Natural killer cell (primary cell): ENCODE results near the gene PTN. TPM values are rescaled to one million over a fixed set of nuclear protein-coding genes. Genes with fewer than 3 reads are reported as not detected.

Experiments used
- ATAC-seq, 3 donors: fragments of 150-1000 bp in 2 of 3; fragments of 200-7000 bp in 1 of 3; cut with Tn5 transposase; 1 replicate in 1 of 3; 2 replicates in 2 of 3; pipeline ENCODE4 v1.10.0; 2021; ENCODE audit warnings: mild to moderate bottlenecking in 2 of 3, moderate library complexity in 2 of 3
- DNase-seq, 2 donors: peaks; one replicate each; pipeline versions ENCODE4 v3.0.0 to v3.0.0-alpha.2; 2013 to 2021; ENCODE audit warnings: mixed read lengths in 1 of 2
- H3K27ac ChIP-seq: one replicate; pipeline ENCODE4 v1.5.1; 2013; ENCODE audit warnings: mild to moderate bottlenecking, low read length
- H3K27me3 ChIP-seq: one replicate; pipeline ENCODE4 v1.6.1; 2013; ENCODE audit warnings: low read length; ENCODE audit not compliant: control insufficient read depth, insufficient read depth
- H3K36me3 ChIP-seq: one replicate; pipeline ENCODE4 v1.6.1; 2013; ENCODE audit warnings: low read length; ENCODE audit not compliant: control insufficient read depth, insufficient read depth
- H3K4me1 ChIP-seq: one replicate; pipeline ENCODE4 v1.6.1; 2013; ENCODE audit warnings: low read length; ENCODE audit not compliant: control insufficient read depth, insufficient read depth
- H3K4me3 ChIP-seq: one replicate; pipeline ENCODE4 v1.5.1; 2013; ENCODE audit warnings: low read length
- H3K9me3 ChIP-seq: one replicate; pipeline ENCODE4 v1.6.1; 2013; ENCODE audit warnings: low read length; ENCODE audit not compliant: control insufficient read depth, insufficient read depth
- H3K27ac Mint-ChIP-seq, 2 donors: one replicate each; pipeline ENCODE4 v1.8.0; 2022; ENCODE audit warnings: mild to moderate bottlenecking in 2 of 2, mixed read lengths in 2 of 2, moderate library complexity in 1 of 2
- H3K27me3 Mint-ChIP-seq, 2 donors: one replicate each; pipeline ENCODE4 v1.8.0; 2022; ENCODE audit warnings: low read depth in 2 of 2, mixed read lengths in 2 of 2
- H3K36me3 Mint-ChIP-seq: one replicate; pipeline ENCODE4 v1.8.0; 2022; ENCODE audit warnings: mixed read lengths
- H3K4me1 Mint-ChIP-seq, 2 donors: one replicate each; pipeline ENCODE4 v1.8.0; 2022; ENCODE audit warnings: mixed read lengths in 2 of 2
- H3K4me3 Mint-ChIP-seq: one replicate; pipeline ENCODE4 v1.8.0; 2022; ENCODE audit warnings: mild to moderate bottlenecking, moderate library complexity, mixed read lengths
- H3K9me3 Mint-ChIP-seq, 2 donors: one replicate each; pipeline ENCODE4 v1.8.0; 2022; ENCODE audit warnings: mixed read lengths in 2 of 2
- WGBS: methylation state at CpG from one replicate; pipeline ENCODE4 v1.1.7; 2013; ENCODE audit warnings: missing lambda C conversion rate; ENCODE audit not compliant: insufficient coverage; 5-methylcytosine and 5-hydroxymethylcytosine counted together
- intact Hi-C: fragments of 100-400 bp; cut with micrococcal nuclease; formaldehyde crosslinking; loops from one replicate; pipeline ENCODE4 v1.14.2; 2022
- total RNA-seq, 4 donors: library from RNA; stranded (reverse); fragments of 120-200 nt in 1 of 4; gene quantifications; one replicate each; pipeline versions ENCODE4 v1.2.3 to v1.2.4, GENCODE V29; 2013 to 2022
- TF ChIP-seq, protein P1 (sequence below): fragments of 200-600 bp; IDR thresholded peaks from one replicate; pipeline ENCODE4 v1.8.0; 2022; ENCODE audit warnings: antibody characterized with exemption

Gene PTN
- total RNA-seq, 3 donors from 2014 or later (not counting 1 experiment from before 2014, with no cell fraction given): not detected

DNA sequence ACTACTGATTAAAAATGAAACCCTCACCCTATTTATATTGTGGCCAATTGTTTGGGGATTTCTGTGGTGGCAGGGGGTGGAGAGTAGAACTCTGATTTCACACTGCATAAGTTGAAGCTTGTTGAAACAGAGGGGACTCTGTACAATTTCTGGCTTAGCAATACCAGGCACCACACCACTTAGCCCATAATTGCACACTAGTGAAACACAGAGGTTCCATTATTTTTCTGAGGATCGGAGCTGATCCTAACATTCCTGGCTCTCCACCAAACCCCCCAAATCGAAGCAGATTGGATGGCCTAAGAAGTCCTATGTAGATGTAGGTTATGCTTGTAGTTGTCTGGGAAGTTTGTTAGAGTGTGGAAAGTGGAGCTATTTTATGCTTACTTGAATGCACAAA lies 47.0 kb downstream of the PTN start:
- DNase-seq (no peak), ATAC-seq (no peak)
- Mint-ChIP-seq H3K27ac (no peak overlapping the region), H3K27me3 (no peaks in the 10 kb centered on the region), H3K36me3 (no peaks in the 10 kb centered on the region), H3K9me3 (peaks cover 14% of the 10 kb centered on the region in 2 donors), H3K4me3 (no peak overlapping the region), H3K4me1 (no peaks in the 10 kb centered on the region)
- intact Hi-C loops: no loop called here
- no peaks in the 10 kb centered on the region for H3K36me3 ChIP-seq
- H3K27me3 ChIP-seq: no peaks in the 10 kb centered on the region
- TF ChIP-seq, protein P1, sequence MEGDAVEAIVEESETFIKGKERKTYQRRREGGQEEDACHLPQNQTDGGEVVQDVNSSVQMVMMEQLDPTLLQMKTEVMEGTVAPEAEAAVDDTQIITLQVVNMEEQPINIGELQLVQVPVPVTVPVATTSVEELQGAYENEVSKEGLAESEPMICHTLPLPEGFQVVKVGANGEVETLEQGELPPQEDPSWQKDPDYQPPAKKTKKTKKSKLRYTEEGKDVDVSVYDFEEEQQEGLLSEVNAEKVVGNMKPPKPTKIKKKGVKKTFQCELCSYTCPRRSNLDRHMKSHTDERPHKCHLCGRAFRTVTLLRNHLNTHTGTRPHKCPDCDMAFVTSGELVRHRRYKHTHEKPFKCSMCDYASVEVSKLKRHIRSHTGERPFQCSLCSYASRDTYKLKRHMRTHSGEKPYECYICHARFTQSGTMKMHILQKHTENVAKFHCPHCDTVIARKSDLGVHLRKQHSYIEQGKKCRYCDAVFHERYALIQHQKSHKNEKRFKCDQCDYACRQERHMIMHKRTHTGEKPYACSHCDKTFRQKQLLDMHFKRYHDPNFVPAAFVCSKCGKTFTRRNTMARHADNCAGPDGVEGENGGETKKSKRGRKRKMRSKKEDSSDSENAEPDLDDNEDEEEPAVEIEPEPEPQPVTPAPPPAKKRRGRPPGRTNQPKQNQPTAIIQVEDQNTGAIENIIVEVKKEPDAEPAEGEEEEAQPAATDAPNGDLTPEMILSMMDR: no peak
- no peaks in the 10 kb centered on the region for H3K9me3 ChIP-seq
- H3K4me3 ChIP-seq: no peak overlapping the region
- 60% methylated on average over 1 of the region's 2 CpGs for WGBS
- no peak overlapping the region for H3K27ac ChIP-seq
- H3K4me1 ChIP-seq: no peaks in the 10 kb centered on the region

DNA sequence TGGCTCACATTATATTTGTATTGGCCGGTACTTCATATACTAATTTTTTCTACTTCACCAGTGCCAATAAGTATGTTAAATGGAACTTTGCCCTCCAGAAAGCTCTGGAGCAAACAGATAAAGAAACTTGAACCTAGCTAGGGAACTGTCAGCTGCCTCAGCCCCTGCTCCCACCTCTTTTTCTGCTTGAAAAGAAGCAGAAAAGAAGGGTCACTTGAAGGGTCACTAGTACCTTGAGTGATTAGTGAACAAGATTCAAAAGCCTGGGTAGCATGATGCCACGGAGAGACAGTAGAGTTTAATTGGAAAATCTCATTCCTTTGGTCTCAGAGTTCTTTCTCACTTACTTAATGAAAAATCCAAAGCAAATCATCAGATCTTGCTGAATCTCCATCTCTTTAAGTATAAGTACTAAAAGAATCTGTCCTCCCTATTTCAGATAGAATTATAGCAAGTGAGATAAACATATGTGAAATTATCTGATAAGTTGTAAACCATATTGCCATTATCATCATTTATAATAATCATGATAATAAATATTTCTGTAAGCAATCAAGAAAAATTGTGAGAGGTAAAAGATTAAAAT lies 47.7 kb downstream of the PTN start:
- Histone ChIP-seq H3K9me3 (no peaks in the 10 kb centered on the region), H3K36me3 (no peaks in the 10 kb centered on the region), H3K4me1 (no peaks in the 10 kb centered on the region), H3K4me3 (no peak overlapping the region), H3K27me3 (no peaks in the 10 kb centered on the region), H3K27ac (no peak overlapping the region)
- no peak overlapping the region for H3K27ac Mint-ChIP-seq
- intact Hi-C loops: no loop called here
- ATAC-seq (no peak), DNase-seq (no peak)
- H3K36me3 Mint-ChIP-seq: no peaks in the 10 kb centered on the region
- H3K4me3 Mint-ChIP-seq: no peak overlapping the region
- no peaks in the 10 kb centered on the region for H3K27me3 Mint-ChIP-seq
- peaks cover 9 to 10% of the 10 kb centered on the region in 2 donors for H3K9me3 Mint-ChIP-seq
- WGBS: 75% methylated on average over 2 of the region's 2 CpGs
- no peaks in the 10 kb centered on the region for H3K4me1 Mint-ChIP-seq
- TF ChIP-seq, protein P1: no peak

DNA sequence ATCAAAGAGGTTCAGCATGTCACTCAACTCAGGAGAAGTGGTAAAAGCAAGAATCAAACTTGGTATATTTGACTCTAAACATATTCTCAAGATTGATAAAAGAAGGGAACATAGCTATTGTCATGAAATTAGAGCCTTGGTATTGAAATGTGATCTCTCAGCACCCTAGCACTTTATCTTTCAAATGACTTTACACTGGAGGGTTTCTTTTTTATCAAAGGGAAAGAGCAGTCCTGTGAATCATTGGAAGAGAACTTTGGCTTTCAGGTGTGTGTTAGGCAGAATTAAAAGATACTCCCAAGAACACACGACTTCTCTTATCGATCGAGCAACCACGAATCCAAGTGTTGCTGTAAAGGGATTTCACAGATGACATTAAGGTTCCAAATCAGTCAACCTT lies 54.4 kb downstream of the PTN start:
- no peaks in the 10 kb centered on the region for H3K27me3 Mint-ChIP-seq

More for the DNA sequence above, 54.4 kb downstream of the PTN start:
- DNase-seq (no peak), ATAC-seq (no peak)
- no peak overlapping the region for H3K27ac ChIP-seq
- peaks cover 8% of the 10 kb centered on the region for H3K36me3 Mint-ChIP-seq
- no peak overlapping the region for H3K4me3 ChIP-seq
- H3K4me1 Mint-ChIP-seq: no peaks in the 10 kb centered on the region
- no peaks in the 10 kb centered on the region for H3K27me3 ChIP-seq
- intact Hi-C loops: no loop called here
- no peak overlapping the region for H3K27ac Mint-ChIP-seq
- TF ChIP-seq, protein P1: no peak
- H3K9me3 ChIP-seq: peaks cover 2% of the 10 kb centered on the region
- no peaks in the 10 kb centered on the region for H3K4me1 ChIP-seq
- H3K36me3 ChIP-seq: no peaks in the 10 kb centered on the region
- WGBS: 72% methylated on average over 4 of the region's 4 CpGs
- H3K4me3 Mint-ChIP-seq: no peak overlapping the region
- H3K9me3 Mint-ChIP-seq: peaks cover 6 to 15% of the 10 kb centered on the region in 2 donors
